B cell (primary cell): ENCODE measurements around the gene EDNRB.

Source experiments
- EZH2 ChIP-seq: IDR thresholded peaks from 2 replicates; pipeline ENCODE4 v1.6.1; 2012; ENCODE audit warnings: borderline replicate concordance, low read depth, mild to moderate bottlenecking, moderate library complexity, low read length; ENCODE audit not compliant: insufficient read depth, poor library complexity, severe bottlenecking
- TF ChIP-seq, protein P1 (sequence below): fragments of 200-600 bp; IDR thresholded peaks from one replicate; pipeline ENCODE4 v1.8.0; 2022; ENCODE audit warnings: antibody characterized with exemption, mild to moderate bottlenecking

DNA sequence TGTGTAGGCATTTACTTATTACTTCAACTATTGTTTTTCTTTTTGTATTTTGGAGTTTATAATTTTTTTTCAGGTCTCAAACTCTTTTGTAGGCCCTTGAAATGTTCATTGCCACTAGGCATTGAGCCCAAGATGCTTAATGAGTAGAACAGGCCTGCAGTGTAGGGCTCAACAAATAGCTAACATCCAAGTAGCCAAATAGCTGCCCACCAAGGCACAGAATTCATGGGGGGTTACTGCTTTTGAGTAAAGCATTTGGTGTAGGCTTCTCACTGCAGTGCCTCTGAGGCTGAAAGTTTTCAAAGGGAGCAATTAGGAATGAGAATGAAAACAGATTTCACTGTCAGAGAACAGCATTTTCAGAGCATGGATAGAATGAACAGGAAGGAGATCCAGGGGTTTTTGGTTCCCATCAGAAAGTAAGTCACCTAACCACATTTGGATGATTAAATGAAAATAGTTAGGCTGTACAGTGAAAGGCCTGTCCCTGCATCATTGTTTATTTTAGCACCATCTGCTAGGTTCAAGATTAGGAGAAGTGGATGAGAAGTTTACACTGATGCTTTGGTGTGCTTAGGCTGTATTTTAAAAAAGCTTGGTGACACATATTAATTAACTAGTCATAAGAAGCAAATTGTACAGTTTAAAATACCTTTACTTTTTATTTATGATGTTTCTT lies 61.0 kb downstream of the EDNRB start:
- TF ChIP-seq, protein P1, sequence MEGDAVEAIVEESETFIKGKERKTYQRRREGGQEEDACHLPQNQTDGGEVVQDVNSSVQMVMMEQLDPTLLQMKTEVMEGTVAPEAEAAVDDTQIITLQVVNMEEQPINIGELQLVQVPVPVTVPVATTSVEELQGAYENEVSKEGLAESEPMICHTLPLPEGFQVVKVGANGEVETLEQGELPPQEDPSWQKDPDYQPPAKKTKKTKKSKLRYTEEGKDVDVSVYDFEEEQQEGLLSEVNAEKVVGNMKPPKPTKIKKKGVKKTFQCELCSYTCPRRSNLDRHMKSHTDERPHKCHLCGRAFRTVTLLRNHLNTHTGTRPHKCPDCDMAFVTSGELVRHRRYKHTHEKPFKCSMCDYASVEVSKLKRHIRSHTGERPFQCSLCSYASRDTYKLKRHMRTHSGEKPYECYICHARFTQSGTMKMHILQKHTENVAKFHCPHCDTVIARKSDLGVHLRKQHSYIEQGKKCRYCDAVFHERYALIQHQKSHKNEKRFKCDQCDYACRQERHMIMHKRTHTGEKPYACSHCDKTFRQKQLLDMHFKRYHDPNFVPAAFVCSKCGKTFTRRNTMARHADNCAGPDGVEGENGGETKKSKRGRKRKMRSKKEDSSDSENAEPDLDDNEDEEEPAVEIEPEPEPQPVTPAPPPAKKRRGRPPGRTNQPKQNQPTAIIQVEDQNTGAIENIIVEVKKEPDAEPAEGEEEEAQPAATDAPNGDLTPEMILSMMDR = no peak
- TF ChIP-seq EZH2 = no peak
